GM21423 (cell line): Measurements from ENCODE around the gene ZNF442.
A peak's percentile ranks its signal among the peaks of the same experiment; 100 is the strongest.
"Not testable (repeated sequence)": the region's sequence is repeated elsewhere in the genome, so short reads cannot be mapped to it uniquely, and the experiment has no call there.

Experiments
- ATAC-seq: cut with Tn5 transposase; IDR thresholded peaks from one replicate; pipeline ENCODE4 v1.9.1; 2021; ENCODE audit warnings: mild to moderate bottlenecking, moderate library complexity; ENCODE audit not compliant: unreplicated experiment

ZNF442 gene

DNA sequence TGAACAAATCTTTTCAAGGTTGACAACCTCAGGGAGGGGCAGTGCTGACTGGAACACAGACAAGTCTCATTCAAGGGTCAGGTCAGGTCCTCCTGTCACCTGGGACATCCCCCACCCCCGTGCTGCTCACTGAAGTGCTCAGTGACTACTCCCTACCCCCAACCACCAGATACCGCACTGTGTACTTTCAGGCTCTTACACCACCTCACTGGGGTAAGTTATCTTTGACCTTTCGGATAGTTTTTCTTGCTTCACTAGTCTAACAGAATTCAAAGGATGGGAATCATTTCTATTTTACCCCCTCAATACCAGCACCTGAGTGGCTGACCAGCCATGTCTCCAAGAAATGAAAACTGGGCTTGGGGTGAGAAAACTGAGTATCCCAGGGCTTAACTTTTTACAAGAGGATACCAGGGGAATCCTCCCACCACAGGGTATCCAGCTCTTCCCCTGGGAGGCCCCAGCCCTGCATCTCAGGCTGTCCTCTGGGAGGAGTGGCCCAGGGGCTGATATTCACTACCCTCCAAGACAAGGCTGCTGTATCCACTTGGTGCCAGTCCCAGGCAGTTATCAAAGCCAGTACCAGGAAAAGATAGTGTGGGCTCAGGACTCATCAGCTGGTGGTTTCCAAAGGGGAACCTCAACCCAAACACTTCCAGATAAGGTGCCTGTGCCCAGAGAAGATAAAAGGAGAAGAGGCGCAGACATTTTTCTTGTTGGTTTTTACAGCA is 34.1 kb downstream of the ZNF442 start:
- peak; percentile 30 for ATAC-seq

GRCh38 chr19:12330340-12330739 is 35.1 kb downstream of the ZNF442 start:
- no peak for ATAC-seq

DNA sequence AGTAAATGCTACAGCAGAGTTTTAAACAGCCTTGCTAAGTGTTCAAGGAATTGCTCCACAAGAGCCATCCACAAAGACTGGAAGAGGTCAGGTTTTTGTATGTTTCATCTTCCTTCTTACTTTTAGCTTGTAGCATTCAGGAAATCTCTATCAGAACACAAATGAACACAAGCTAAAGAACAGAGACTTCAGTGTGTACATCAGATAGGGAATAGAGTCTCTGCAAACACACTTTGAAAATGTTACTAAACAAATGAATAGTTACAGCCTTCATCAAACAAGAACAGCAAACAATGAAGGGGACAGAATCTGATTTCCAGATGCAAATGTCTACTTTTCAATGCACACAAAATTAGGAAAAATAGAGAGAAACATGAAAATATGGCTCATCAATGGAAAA is 39.8 kb downstream of the ZNF442 start:
- no peak for ATAC-seq

- ATAC-seq = no peak
Measured at GRCh38 chr19:12318782-12319413, 46.6 kb downstream of the ZNF442 start.

DNA sequence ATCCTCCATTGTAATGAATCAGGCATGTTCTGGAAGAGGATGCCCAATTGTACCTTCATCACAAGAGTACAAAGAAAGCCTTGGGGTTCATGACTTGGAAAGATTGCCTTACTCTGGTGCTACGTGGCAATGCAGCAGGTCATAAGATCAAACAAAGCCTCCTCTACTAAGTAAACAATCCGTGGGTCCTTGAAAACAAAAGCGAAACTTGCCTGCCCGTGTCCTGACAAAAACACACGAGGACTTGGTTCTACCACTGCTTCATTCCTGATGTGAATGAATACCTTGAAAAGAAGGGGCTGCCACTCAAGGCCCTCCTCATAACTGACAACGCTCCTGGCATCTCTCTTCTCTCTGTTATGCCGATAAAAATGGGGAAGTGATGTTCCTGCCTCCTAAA is 50.9 kb downstream of the ZNF442 start:
- ATAC-seq = no peak

- ATAC-seq = not testable (repeated sequence)
Measured at GRCh38 chr19:12308891-12309290, 56.6 kb downstream of the ZNF442 start.
